GM12891 (cell line): ENCODE measurements around the gene PLA2G5.

Source experiments
- POLR2A ChIP-seq: IDR thresholded peaks from 2 replicates; pipeline ENCODE4 v1.6.1; 2011; ENCODE audit warnings: low read depth, low read length, control low read depth
- POLR2AphosphoS5 ChIP-seq: IDR thresholded peaks from 2 replicates; pipeline ENCODE4 v1.6.1; 2011; ENCODE audit warnings: low read depth, low read length, control low read depth
- POU2F2 ChIP-seq: IDR thresholded peaks from 2 replicates; pipeline ENCODE4 v1.6.1; 2011; ENCODE audit warnings: low read depth, mild to moderate bottlenecking, control low read depth, low read length, moderate library complexity

DNA sequence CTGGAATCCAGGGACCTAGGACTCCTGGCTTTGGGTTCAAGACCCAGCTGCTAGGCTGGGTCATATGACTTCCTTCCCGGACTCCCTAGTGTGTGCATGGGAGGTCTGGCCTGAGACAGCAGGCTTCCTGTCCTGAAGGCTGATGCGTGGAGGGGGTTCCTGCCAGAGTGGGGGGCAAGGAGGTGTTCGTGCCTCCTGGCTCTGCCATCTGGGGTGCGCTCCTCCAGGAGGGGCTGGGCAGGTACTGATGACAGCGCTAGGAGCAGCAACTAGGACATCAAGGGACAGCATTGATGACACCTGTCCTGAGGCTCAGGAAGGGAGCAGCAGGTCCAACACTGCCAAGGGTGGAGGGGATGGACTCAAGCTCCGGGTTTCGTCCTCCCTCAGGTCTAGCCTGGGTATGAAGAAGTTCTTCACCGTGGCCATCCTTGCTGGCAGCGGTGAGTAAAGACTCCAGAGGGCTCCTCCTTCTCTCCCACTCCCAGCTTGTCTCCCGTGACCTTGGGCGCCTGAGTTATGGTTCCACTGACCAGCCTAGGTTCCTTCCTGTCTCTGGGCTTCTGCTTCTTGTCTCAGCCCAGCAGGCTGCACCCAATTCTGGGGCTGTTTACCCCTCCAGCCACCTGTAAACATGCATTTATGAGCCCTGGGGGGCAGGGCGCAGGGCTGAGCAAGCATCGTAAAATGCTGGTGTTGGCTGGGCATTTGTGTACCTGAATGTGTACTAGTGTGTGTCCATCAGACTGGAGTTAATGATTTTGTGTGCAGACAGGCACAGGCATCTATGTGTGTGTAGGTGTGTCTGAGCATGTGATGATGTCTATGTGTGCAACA, 70.0 kb downstream of the PLA2G5 start:
- no peak for TF ChIP-seq POLR2AphosphoS5
- no peak for TF ChIP-seq POLR2A
- no peak for TF ChIP-seq POU2F2
